Measurements from ENCODE around the gene APLNR.

DNA sequence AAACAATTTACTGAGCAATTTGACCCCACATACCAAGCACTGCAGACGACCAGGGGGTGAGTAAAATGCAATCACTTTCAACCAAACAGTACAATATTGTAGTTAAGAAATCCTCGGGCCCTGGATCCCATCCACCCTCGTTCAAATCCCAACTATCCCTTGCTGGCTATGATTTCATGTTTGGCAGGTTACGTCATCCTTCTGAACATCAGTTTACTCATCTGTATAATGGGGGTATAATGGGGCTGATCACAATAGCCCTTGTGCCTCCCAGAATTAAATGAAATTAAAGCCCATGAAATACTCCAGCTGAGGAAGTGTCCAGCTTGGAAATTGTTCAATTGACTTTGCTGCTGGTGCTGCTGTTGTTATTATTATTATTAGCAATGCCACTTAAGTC, 20.6 kb downstream of the APLNR start:
- TF ChIP-seq TOX (CRISPR knock-in tag; IDR thresholded peaks at IDR 0.05; ENCODE audit: borderline replicate concordance) (no peak), ISL1 (CRISPR knock-in tag; IDR thresholded peaks at IDR 0.05) (no peak), SNAI2 (CRISPR knock-in tag; IDR thresholded peaks at IDR 0.05) (no peak), ZFP30 (CRISPR knock-in tag; IDR thresholded peaks at IDR 0.05) (no peak), BACH2 (CRISPR knock-in tag; IDR thresholded peaks at IDR 0.05; ENCODE audit: borderline replicate concordance) (no peak), TCF4 (CRISPR knock-in tag; IDR thresholded peaks at IDR 0.05; ENCODE audit: borderline replicate concordance) (no peak), PPARA (CRISPR knock-in tag; IDR thresholded peaks at IDR 0.05; ENCODE audit: borderline replicate concordance) (no peak)
- TF ChIP-seq, protein P1, sequence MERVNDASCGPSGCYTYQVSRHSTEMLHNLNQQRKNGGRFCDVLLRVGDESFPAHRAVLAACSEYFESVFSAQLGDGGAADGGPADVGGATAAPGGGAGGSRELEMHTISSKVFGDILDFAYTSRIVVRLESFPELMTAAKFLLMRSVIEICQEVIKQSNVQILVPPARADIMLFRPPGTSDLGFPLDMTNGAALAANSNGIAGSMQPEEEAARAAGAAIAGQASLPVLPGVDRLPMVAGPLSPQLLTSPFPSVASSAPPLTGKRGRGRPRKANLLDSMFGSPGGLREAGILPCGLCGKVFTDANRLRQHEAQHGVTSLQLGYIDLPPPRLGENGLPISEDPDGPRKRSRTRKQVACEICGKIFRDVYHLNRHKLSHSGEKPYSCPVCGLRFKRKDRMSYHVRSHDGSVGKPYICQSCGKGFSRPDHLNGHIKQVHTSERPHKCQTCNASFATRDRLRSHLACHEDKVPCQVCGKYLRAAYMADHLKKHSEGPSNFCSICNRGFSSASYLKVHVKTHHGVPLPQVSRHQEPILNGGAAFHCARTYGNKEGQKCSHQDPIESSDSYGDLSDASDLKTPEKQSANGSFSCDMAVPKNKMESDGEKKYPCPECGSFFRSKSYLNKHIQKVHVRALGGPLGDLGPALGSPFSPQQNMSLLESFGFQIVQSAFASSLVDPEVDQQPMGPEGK (CRISPR knock-in tag; IDR thresholded peaks at IDR 0.05; ENCODE audit: borderline replicate concordance), result no peak
- TF ChIP-seq, protein P2, sequence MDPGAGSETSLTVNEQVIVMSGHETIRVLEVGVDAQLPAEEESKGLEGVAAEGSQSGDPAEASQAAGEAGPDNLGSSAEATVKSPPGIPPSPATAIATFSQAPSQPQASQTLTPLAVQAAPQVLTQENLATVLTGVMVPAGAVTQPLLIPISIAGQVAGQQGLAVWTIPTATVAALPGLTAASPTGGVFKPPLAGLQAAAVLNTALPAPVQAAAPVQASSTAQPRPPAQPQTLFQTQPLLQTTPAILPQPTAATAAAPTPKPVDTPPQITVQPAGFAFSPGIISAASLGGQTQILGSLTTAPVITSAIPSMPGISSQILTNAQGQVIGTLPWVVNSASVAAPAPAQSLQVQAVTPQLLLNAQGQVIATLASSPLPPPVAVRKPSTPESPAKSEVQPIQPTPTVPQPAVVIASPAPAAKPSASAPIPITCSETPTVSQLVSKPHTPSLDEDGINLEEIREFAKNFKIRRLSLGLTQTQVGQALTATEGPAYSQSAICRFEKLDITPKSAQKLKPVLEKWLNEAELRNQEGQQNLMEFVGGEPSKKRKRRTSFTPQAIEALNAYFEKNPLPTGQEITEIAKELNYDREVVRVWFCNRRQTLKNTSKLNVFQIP (CRISPR knock-in tag; IDR thresholded peaks at IDR 0.05; ENCODE audit: borderline replicate concordance, low read depth), result no peak

All from SK-N-SH treated with all-trans-retinoic acid at 6 μM for 48 hours (cell line).